GM15510 (cell line): ENCODE results near the gene MARCHF6.

Source experiments
- POLR2A ChIP-seq: IDR thresholded peaks from 3 replicates; pipeline ENCODE4 v1.6.1; 2011; ENCODE audit warnings: borderline replicate concordance; ENCODE audit not compliant: insufficient read length; ENCODE audit errors: extremely low read depth

The MARCHF6 gene

GRCh38 chr5:10335711-10336470, 17.6 kb upstream of the MARCHF6 start:
- TF ChIP-seq POLR2A: no peak

- no peak for TF ChIP-seq POLR2A
Measured at GRCh38 chr5:10337107-10337506, 16.4 kb upstream of the MARCHF6 start.

DNA sequence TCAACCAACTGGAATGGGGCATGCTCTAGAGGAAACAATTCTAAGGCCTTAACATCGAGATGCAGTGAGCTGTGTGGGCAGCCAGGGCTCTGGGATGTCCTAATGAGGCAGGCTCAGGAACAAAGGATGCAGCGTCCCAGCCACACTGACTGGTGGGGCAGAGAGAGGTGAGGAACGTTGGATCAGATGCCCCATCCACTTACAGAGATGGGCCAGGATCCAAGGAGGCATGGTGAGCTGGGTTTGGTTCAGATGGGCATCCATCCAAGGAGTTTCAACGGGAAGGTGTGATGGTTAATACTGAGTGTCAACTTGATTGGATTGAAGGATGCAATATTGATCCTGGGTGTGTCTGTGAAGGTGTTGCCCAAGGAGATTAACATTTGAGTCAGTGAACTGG, 15.5 kb upstream of the MARCHF6 start:
- no peak for TF ChIP-seq POLR2A

DNA sequence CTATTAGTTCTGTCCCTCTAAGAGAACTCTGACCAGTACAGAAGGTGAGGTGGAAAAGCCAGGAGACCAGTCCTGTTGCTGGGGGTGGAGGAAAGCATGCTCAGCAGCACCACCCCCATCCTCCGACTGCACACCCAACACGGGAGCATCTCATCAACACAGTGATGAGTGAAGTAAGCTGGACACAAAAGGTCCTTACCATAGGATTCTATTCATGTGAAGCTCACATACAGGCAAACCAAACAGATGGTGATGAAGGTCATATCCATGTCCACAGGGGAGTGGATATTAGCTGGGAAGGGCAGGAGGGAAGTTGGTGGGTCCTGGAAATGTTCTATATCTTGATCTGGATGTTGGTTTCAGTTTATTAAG, 14.8 kb upstream of the MARCHF6 start:
- TF ChIP-seq POLR2A: no peak

GRCh38 chr5:10339058-10339811, 14.3 kb upstream of the MARCHF6 start:
- TF ChIP-seq POLR2A: no peak

- no peak for TF ChIP-seq POLR2A
Measured at GRCh38 chr5:10339958-10340357, 13.5 kb upstream of the MARCHF6 start.

DNA sequence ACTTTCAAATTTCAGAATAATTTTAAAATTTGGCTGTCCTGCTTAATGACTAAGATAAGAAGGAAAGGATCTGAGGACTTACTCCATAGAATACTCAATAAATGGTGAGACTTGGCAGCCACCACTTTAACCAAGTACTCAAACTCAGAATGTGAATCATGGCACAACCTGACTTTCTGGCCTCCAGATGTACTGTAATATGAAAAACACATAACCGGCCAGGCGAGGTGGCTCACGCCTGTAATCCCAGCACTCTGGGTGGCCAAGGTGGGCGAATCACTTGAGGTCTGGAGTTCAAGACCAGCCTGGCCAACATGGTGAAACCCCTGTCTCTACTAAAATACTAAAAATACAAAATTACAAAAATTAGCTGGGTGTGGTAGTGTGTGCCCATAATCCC, 10.0 kb upstream of the MARCHF6 start:
- TF ChIP-seq POLR2A: no peak

DNA sequence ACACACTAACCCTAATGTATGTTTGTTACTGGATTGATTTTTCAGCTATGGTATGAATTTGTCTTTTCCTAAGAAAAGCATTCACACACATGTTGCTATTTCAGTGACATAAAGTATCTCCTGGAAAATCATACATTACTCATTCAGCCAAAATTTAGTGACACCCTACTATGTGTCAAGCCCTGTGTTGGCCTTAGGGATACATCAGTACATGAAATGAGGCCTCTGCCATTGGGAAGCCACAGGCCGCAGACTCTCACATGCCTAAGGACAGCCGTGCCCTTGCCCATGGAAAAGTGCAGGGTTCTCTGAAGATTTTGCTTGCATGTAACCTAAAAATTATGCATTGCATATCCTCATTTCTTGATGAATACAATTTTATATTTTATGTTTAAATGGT, 5.2 kb upstream of the MARCHF6 start:
- TF ChIP-seq POLR2A: no peak

DNA sequence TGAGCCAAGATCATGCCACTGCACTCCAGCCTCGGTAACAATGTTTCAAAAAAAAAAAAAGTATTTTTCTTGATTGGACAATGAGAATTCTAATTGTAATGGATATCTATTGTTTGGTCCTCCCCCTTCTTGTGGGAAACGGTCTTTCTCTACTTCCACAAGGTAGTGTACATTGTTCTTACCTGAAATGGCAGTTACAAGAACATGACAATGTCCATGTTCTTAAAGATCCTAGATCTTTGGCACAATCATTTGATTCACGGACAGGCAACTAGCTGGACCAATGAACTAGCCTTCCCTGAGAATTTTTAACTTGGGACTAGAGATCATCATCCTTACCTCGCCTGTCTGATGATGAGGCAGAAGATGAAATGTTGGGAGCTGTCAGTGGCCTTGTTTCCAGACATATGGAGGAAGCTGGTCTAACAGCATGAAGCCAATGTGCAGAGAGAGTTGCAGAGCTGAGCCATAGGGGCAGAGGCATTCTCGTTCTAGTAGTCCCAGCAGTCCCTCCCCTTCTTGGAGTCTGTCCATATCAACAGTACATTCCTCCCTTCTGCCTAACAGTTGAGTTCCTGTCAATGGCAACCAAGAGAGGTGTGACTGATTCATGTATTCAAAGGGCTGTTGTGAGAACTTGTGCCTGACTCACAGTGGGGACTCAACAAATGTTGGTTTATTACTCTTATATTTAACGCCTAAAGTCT, 2.1 kb upstream of the MARCHF6 start:
- no peak for TF ChIP-seq POLR2A

DNA sequence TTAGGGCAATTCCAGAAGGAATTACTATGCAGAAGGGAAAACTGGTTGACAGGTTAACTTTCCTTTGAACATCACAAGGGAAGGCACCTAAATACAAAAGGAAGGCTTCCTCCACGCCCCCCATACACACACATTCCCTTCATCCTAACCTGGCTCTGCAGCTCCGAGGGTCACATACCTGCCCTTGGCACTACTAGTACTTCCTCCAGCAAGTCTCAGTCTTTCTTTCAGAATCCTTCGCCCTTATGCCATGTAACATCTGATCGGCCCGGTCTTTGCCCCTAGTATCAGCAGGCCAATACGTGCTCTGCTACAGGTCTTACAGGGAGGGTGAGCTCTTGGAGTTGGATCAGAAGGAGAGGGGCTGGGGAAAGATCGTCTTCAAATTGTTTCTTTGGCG, 1.6 kb upstream of the MARCHF6 start:
- no peak for TF ChIP-seq POLR2A

DNA sequence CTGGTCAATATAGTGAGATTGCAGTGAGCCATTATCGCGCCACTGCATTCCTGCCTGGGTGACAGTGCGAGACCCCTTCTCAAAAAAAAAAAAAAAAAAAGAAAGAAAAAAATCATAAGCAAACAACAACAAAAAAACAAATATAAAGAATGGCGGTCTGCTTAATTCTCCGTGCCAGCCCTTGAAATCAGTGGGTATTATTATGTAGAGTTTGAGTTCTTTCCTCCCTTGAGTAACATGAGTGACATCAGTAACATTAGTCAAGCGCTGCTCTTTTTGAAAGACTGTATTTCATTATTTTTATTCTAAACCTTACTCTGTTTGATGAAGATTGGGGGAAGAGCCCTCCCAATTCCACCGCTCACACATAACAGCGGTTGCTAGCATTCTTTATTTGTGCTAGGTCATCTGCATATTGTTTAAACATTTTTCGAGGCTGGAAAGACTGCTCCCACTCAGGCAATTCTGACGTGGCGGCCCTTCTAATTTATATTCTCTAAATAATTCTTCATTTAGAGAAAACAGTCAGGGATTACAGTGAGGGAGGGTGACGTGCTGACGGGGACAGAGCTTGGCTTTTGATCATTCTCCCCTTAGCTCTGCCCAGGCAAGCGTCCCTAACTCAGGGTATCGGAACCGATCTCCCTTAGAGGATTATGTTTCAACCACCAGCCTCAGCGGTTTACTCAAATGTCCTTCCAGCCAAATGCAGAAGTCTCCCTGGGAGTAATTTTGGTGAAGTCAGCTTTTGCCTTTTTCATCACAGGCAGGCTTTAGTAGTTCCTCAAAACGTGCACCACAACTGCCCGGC, 860 bp upstream of the MARCHF6 start:
- no peak for TF ChIP-seq POLR2A

GRCh38 chr5:10354048-10354872, 765 bp downstream of the MARCHF6 start:
- TF ChIP-seq POLR2A: no peak

GRCh38 chr5:10355071-10355889, 1.8 kb downstream of the MARCHF6 start:
- TF ChIP-seq POLR2A: no peak
